K562 (cell line): ENCODE measurements around the gene DBP. TPM values are rescaled to one million over a fixed set of nuclear protein-coding genes. Genes with fewer than 3 reads are reported as not detected.

Experiments used
- ATAC-seq: fragments of 200-7000 bp; cut with Tn5 transposase; 3 replicates; pipeline ENCODE4 v1.9.1; 2020; ENCODE audit warnings: moderate library complexity
- BruUV-seq: library from RNA; stranded (reverse); fragments of 400-500 nt; replicated peaks from 2 replicates; lab custom pipeline; 2021; lab: Mats Ljungman, UMichigan
- CTCF ChIA-PET: fragments of 300-600 bp; formaldehyde crosslinking; extraction: SDS; loops from one replicate; lab custom pipeline; 2021; ENCODE audit warnings: low intra/inter-chr PET ratio; lab: Yijun Ruan, JAX
- POLR2A ChIA-PET: fragments of 300-600, 350-650 bp; sonication (Branson Sonifier 250); formaldehyde crosslinking; extraction: SDS; loops from one replicate; lab custom pipeline; 2021; ENCODE audit warnings: antibody characterized with exemption, inconsistent platforms; lab: Yijun Ruan, JAX
- DNase-seq, 4 experiments: peaks; one replicate each; pipeline versions ENCODE4 v3.0.0 to v3.0.0-alpha.2; 2011 to 2018; ENCODE audit warnings: low spot score in 3 of 4, mixed read lengths in 3 of 4; ENCODE audit errors: extremely low read depth in 1 of 4
- FAIRE-seq: peaks from 2 replicates; lab custom pipeline; 2011; peaks lifted over from hg19 to GRCh38; lab: Jason Lieb, UNC
- H2AFZ ChIP-seq: 2 replicates; pipeline ENCODE4 v1.6.0; 2011; ENCODE audit warnings: low read depth, low read length, control low read depth, inconsistent platforms
- H3K27ac ChIP-seq: fragments of 200-600 bp; 3 replicates; pipeline ENCODE4 v1.8.0; 2011; ENCODE audit warnings: low read depth, mild to moderate bottlenecking, control low read depth, inconsistent platforms, low read length, moderate library complexity, mixed read lengths; ENCODE audit errors: extremely low read depth
- H3K27me3 ChIP-seq, 2 experiments: fragments of 300-600 bp in 1 of 2; 2 replicates in 1 of 2; 3 replicates in 1 of 2; pipeline versions ENCODE4 v1.6.0 to v1.8.0; 2011; ENCODE audit warnings: inconsistent platforms in 2 of 2, low read length in 2 of 2, mild to moderate bottlenecking in 1 of 2, mixed read lengths in 1 of 2, moderate library complexity in 1 of 2; ENCODE audit not compliant: control insufficient read depth in 2 of 2, insufficient read depth in 2 of 2
- H3K36me3 ChIP-seq: fragments of 300-600 bp; 3 replicates; pipeline ENCODE4 v1.8.0; 2011; ENCODE audit warnings: mild to moderate bottlenecking, low read length, inconsistent platforms; ENCODE audit not compliant: control insufficient read depth, insufficient read depth
- H3K4me1 ChIP-seq, 2 experiments: fragments of 200-600 bp in 1 of 2; replicated peaks in 1 of 2; 2 replicates in 1 of 2; 3 replicates in 1 of 2; pipeline versions ENCODE4 v1.5.1 to v1.8.0; 2011; ENCODE audit warnings: inconsistent platforms in 2 of 2, low read length in 2 of 2, mild to moderate bottlenecking in 1 of 2, mixed read lengths in 1 of 2, moderate library complexity in 1 of 2; ENCODE audit not compliant: control insufficient read depth in 2 of 2, insufficient read depth in 2 of 2
- H3K4me2 ChIP-seq: 2 replicates; pipeline ENCODE4 v1.6.1; 2011; ENCODE audit warnings: low read length, control low read depth, inconsistent platforms, mixed read lengths; ENCODE audit not compliant: insufficient read depth
- H3K4me3 ChIP-seq: fragments of 200-600 bp; sonication (generic), shearing (Covaris generic); 2 replicates; pipeline ENCODE4 v1.5.1; 2016; ENCODE audit warnings: control low read depth, inconsistent platforms
- H3K79me2 ChIP-seq: fragments of 200-600 bp; 3 replicates; pipeline ENCODE4 v1.8.0; 2011; ENCODE audit warnings: low read length, inconsistent platforms; ENCODE audit not compliant: control insufficient read depth, insufficient read depth
- H3K9ac ChIP-seq, 2 experiments: 2 replicates each; pipeline versions ENCODE4 v1.6.0 to v1.6.1; 2011; ENCODE audit warnings: low read depth in 2 of 2, low read length in 2 of 2, control low read depth in 1 of 2, inconsistent platforms in 1 of 2, mild to moderate bottlenecking in 1 of 2, mixed read lengths in 1 of 2; ENCODE audit not compliant: insufficient read depth in 1 of 2
- H3K9me1 ChIP-seq: one replicate; pipeline ENCODE4 v1.6.0; 2011; ENCODE audit warnings: inconsistent platforms, mild to moderate bottlenecking, low read length, moderate library complexity; ENCODE audit not compliant: control insufficient read depth, insufficient read depth
- H3K9me3 ChIP-seq: replicated peaks from 2 replicates; pipeline ENCODE4 v1.5.1; 2011; ENCODE audit warnings: low read depth, low read length, inconsistent platforms; ENCODE audit not compliant: control insufficient read depth, insufficient read depth
- H4K20me1 ChIP-seq: replicated peaks from 2 replicates; pipeline ENCODE4 v1.6.1; 2011; ENCODE audit warnings: low read length, inconsistent platforms, mixed read lengths; ENCODE audit not compliant: control insufficient read depth, insufficient read depth
- CHAMP1 ChIP-seq: fragments of 450-650 bp; IDR thresholded peaks from 2 replicates; pipeline ENCODE4 v1.6.1; 2016; ENCODE audit warnings: mild to moderate bottlenecking
- CHD1 ChIP-seq: fragments of 200-600 bp; sonication (generic); IDR thresholded peaks from one replicate; pipeline ENCODE4 v1.6.1; 2012; ENCODE audit warnings: mild to moderate bottlenecking, moderate library complexity, low read length, inconsistent platforms
- MITF ChIP-seq: IDR thresholded peaks from 2 replicates; pipeline ENCODE4 v1.6.1; 2014; ENCODE audit warnings: antibody characterized with exemption
- NR2C2 ChIP-seq, 2 experiments: fragments of 200-800 bp in 1 of 2; sonication (Bioruptor generic) in 1 of 2; sonication (generic) in 1 of 2; formaldehyde crosslinking in 1 of 2; IDR thresholded peaks; 2 replicates each; pipeline versions ENCODE4 v1.6.1 to v1.8.0; 2016 to 2022; ENCODE audit warnings: mild to moderate bottlenecking in 1 of 2, missing compliant biosample characterization in 1 of 2, missing genetic modification characterization in 1 of 2, missing genetic modification reagents in 1 of 2
- PYGO2 ChIP-seq: fragments of 450-650 bp; IDR thresholded peaks from 2 replicates; pipeline ENCODE4 v1.6.1; 2016; ENCODE audit warnings: mild to moderate bottlenecking, missing genetic modification characterization, moderate library complexity, missing compliant biosample characterization
- RCOR1 ChIP-seq, 2 experiments: IDR thresholded peaks; 2 replicates each; pipeline ENCODE4 v1.6.1; 2012; ENCODE audit warnings: low read depth in 2 of 2, low read length in 2 of 2, borderline replicate concordance in 1 of 2, improper control_type of control experiment in 1 of 2
- SAP30 ChIP-seq: fragments of 200-600 bp; sonication (generic); IDR thresholded peaks from 2 replicates; pipeline ENCODE4 v1.6.1; 2012; ENCODE audit warnings: borderline replicate concordance, low read depth, mild to moderate bottlenecking, moderate library complexity, low read length, control low read depth, inconsistent platforms; ENCODE audit not compliant: insufficient read depth, poor library complexity, severe bottlenecking
- SIN3A ChIP-seq, 2 experiments: fragments of 150-350 bp in 1 of 2; IDR thresholded peaks; 2 replicates each; pipeline ENCODE4 v1.6.1; 2011 to 2016; ENCODE audit warnings: borderline replicate concordance in 2 of 2, low read depth in 2 of 2, low read length in 2 of 2, mild to moderate bottlenecking in 2 of 2, moderate library complexity in 2 of 2; ENCODE audit not compliant: control insufficient read depth in 1 of 2
- SNIP1 ChIP-seq: fragments of 450-650 bp; IDR thresholded peaks from 2 replicates; pipeline ENCODE4 v1.7.1; 2017; ENCODE audit warnings: low read depth, mild to moderate bottlenecking
- TAF1 ChIP-seq: IDR thresholded peaks from 2 replicates; pipeline ENCODE4 v1.6.1; 2011; ENCODE audit warnings: mild to moderate bottlenecking, low read length, moderate library complexity; ENCODE audit not compliant: insufficient read depth, control insufficient read depth, severe bottlenecking; ENCODE audit errors: extremely low read depth
- ZNF224 ChIP-seq: sonication (generic); formaldehyde crosslinking; IDR thresholded peaks from 2 replicates; pipeline ENCODE4 v1.8.0; 2022; ENCODE audit warnings: mild to moderate bottlenecking, missing genetic modification reagents
- WGBS: fragments of 100-300 bp; shearing (Covaris generic); methylation state at CpG from one replicate; pipeline ENCODE4 v1.1.6; 2016; ENCODE audit warnings: low coverage, mixed read lengths; ENCODE audit not compliant: insufficient coverage; ENCODE audit errors: missing lambda C conversion rate; 5-methylcytosine and 5-hydroxymethylcytosine counted together
- in situ Hi-C: fragments of 300-500 bp; cut with MboI; formaldehyde crosslinking; loops from 4 replicates; pipeline ENCODE4 v1.15.0; 2018; ENCODE audit warnings: inconsistent platforms, mixed read lengths
- intact Hi-C: fragments of 100-400 bp; cut with micrococcal nuclease; formaldehyde crosslinking; loops from 2 replicates; pipeline ENCODE4 v1.14.2; 2022
- polyA plus RNA-seq, 8 experiments: library from polyadenylated mRNA; depleted of rRNA in 4 of 8; stranded (reverse) in 5 of 8; unstranded in 3 of 8; fragments of >200 nt; fragmentation: Nextera tagmentation in 2 of 8; fragmentation: Illumina TruSeq in 1 of 8; extraction: Ambion mirVana in 2 of 8; extraction: Trizol in 1 of 8; gene quantifications; 2 replicates each; pipeline versions ENCODE4 v1.2.1 to v1.2.3, GENCODE V29; 2011 to 2014; ENCODE audit warnings: inconsistent platforms in 1 of 8, missing spikeins in 1 of 8
- total RNA-seq, 7 experiments: library from RNA; depleted of rRNA in 6 of 7; stranded (reverse); fragments of >200 nt in 6 of 7; fragmentation: Illumina TruSeq in 2 of 7; extraction: Trizol in 2 of 7; gene quantifications; 2 replicates each; pipeline versions ENCODE4 v1.2.1 to v1.2.3, GENCODE V29; 2011 to 2021; ENCODE audit warnings: low replicate concordance in 1 of 7

Gene DBP
- total and polyA plus RNA-seq, 9 of the 15 experiments (the other 6 are each of a cell fraction or from before 2014, with no cell fraction given) = 0.25 to 5.5 (median 1.8) TPM

- no peak; the same call in none of the 2 replicates for TF ChIP-seq NR2C2 (CRISPR knock-in tag; IDR thresholded peaks at IDR 0.05)
- TF ChIP-seq NR2C2 (tag; IDR thresholded peaks at IDR 0.05) = peak; percentile 91
- no peak for TF ChIP-seq PYGO2
- TF ChIP-seq MITF = no peak; the same call in 1 of the 2 replicates
- peak; percentile 99 for TF ChIP-seq TAF1
- TF ChIP-seq, all 486 proteins: peak for 181
These were observed 18.1 kb downstream of the DBP start, which contains the start of the genes RPL18 and SPHK2 (continued) for GRCh38 chr19:48618916-48619691.

DNA sequence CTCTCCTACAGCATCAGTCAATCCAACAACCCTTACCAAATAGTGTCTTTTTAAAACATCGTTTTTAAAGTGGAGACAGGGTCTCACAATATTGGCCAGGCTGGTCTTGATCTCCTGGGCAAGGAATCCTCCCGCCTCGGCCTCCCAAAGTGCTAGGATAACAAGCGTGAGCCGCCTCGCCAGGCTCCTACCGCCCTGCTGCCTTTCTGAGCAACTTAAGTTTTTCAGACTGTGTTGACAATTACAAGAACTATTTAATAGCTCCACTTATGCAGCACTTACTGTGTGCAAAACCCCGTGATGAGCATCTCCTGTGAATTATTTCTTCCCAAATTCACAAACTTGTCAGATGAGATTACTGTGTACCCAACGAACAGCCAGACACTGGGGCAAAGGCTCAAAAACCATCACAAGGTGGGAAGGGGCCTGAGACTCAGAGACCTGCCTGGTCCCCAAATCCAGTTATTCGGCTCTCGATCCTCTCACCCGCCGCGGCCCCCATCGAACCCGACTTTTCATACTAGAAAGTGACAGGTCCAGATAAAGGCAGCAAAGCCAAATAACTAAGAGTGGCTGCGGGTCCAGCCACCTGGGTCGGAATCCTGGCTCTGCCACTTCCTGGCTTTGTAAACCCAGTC, 18.8 kb downstream of the DBP start:
- H3K27me3 ChIP-seq = no peaks in the 10 kb centered on the region
- no peak for DNase-seq
- H3K9me1 ChIP-seq = peaks cover 11% of the 10 kb centered on the region
- no peak for ATAC-seq
- WGBS = under 1% methylated on average over 18 of the region's 18 CpGs
- FAIRE-seq = peak; percentile 64
- intact Hi-C loops (no loop called here), in situ Hi-C loops (no loop called here)
- H2AFZ ChIP-seq = no peak overlapping the region
- peak overlapping the region; percentile 94 to 95 for H3K9ac ChIP-seq
- TSS peak; percentile 76 for BruUV-seq
- no peaks in the 10 kb centered on the region for H3K9me3 ChIP-seq
- peaks cover 38% of the 10 kb centered on the region; the same call in 2 of the 3 replicates for H3K36me3 ChIP-seq
- peaks cover 37% of the 10 kb centered on the region for H4K20me1 ChIP-seq
- H3K4me2 ChIP-seq = peak overlapping the region; percentile 91
- CTCF ChIA-PET = no interaction called here
- H3K4me3 ChIP-seq = peak overlapping the region; percentile 64
- H3K27ac ChIP-seq = peak overlapping the region; percentile 78
- peaks cover 44% of the 10 kb centered on the region for H3K79me2 ChIP-seq
- peaks cover 33 to 58% of the 10 kb centered on the region in 2 experiments; a peak in 4 of 5 replicates for H3K4me1 ChIP-seq
- POLR2A ChIA-PET = interaction anchor here (0.6 to 4.7 kb wide), 18 partner anchors 9 to 224 kb away, joined by 3 to 85 read pairs (median 4); partner anchors contain the start of genes DBP and SPACA4
- peak; percentile 64 for TF ChIP-seq SAP30
- TF ChIP-seq ZNF224 (CRISPR knock-in tag) = no peak
- TF ChIP-seq SNIP1 = no peak
- TF ChIP-seq RCOR1 (IDR thresholded peaks at IDR 0.05; ENCODE audit: borderline replicate concordance in 1 of 2, low read depth in 2 of 2, low read length in 2 of 2) = no peak
- peak; percentile 98 for TF ChIP-seq CHD1
- peak in 1 of 2 experiments; percentile 85; a peak in 1 of 4 replicates for TF ChIP-seq SIN3A (IDR thresholded peaks at IDR 0.05; ENCODE audit: borderline replicate concordance in 2 of 2, control insufficient read depth in 1 of 2, low read depth in 2 of 2, low read length in 2 of 2)
- TF ChIP-seq CHAMP1 = no peak
